HepG2 (cell line): ENCODE measurements around the gene TSNAXIP1. TPM values are rescaled to one million over a fixed set of nuclear protein-coding genes. Genes with fewer than 3 reads are reported as not detected.

Experiments used
- CREB3 ChIP-seq: sonication (generic); formaldehyde crosslinking; IDR thresholded peaks from 2 replicates; pipeline ENCODE4 v1.5.0; 2020; ENCODE audit warnings: missing genetic modification reagents
- EP300 ChIP-seq, 3 experiments: sonication (generic) in 1 of 3; formaldehyde crosslinking in 1 of 3; IDR thresholded peaks; 2 replicates each; pipeline versions ENCODE4 v1.5.1 to v1.6.1; 2011 to 2020; ENCODE audit warnings: low read depth in 2 of 3, low read length in 2 of 3, borderline replicate concordance in 1 of 3, improper control_type of control experiment in 1 of 3, mild to moderate bottlenecking in 1 of 3, missing genetic modification reagents in 1 of 3, moderate library complexity in 1 of 3
- FLYWCH1 ChIP-seq: sonication (generic); formaldehyde crosslinking; IDR thresholded peaks from 2 replicates; pipeline ENCODE4 v1.8.1; 2023; ENCODE audit warnings: mild to moderate bottlenecking, missing genetic modification reagents
- GMEB1 ChIP-seq: sonication (generic); formaldehyde crosslinking; IDR thresholded peaks from 2 replicates; pipeline ENCODE4 v1.5.1; 2020; ENCODE audit warnings: missing genetic modification reagents, mild to moderate bottlenecking, borderline replicate concordance
- GPN1 ChIP-seq: sonication (generic); formaldehyde crosslinking; IDR thresholded peaks from 2 replicates; pipeline ENCODE4 v1.5.1; 2020; ENCODE audit warnings: missing genetic modification reagents, borderline replicate concordance
- HBP1 ChIP-seq: IDR thresholded peaks from 2 replicates; pipeline ENCODE4 v1.6.1; 2016; ENCODE audit warnings: low read depth, control low read depth
- HOXD1 ChIP-seq: sonication (generic); formaldehyde crosslinking; IDR thresholded peaks from 2 replicates; pipeline ENCODE4 v1.5.0; 2020; ENCODE audit warnings: missing genetic modification reagents
- PLRG1 ChIP-seq: fragments of 450-650 bp; conservative IDR thresholded peaks from 2 replicates; pipeline ENCODE4 v1.6.1; 2016
- RBFOX2 ChIP-seq: fragments of 200-400 bp; formaldehyde crosslinking; IDR thresholded peaks from 2 replicates; pipeline ENCODE4 v1.6.1; 2017; ENCODE audit warnings: low read depth, mild to moderate bottlenecking, low read length
- SNAPC5 ChIP-seq: sonication (generic); formaldehyde crosslinking; IDR thresholded peaks from 2 replicates; pipeline ENCODE4 v1.8.1; 2023; ENCODE audit warnings: mild to moderate bottlenecking, missing genetic modification reagents, borderline replicate concordance
- SP5 ChIP-seq: IDR thresholded peaks from 2 replicates; pipeline ENCODE4 v1.6.1; 2016; ENCODE audit warnings: low read depth, borderline replicate concordance
- ZNF12 ChIP-seq: sonication (generic); formaldehyde crosslinking; IDR thresholded peaks from 2 replicates; pipeline ENCODE4 v1.5.0; 2020; ENCODE audit warnings: missing genetic modification reagents
- ZNF292 ChIP-seq: sonication (generic); formaldehyde crosslinking; IDR thresholded peaks from 2 replicates; pipeline ENCODE4 v1.8.1; 2022; ENCODE audit warnings: mild to moderate bottlenecking, low read depth, missing genetic modification reagents, borderline replicate concordance
- ZNF331 ChIP-seq: sonication (generic); formaldehyde crosslinking; IDR thresholded peaks from 2 replicates; pipeline ENCODE4 v1.4.0; 2020; ENCODE audit warnings: missing genetic modification reagents
- ZNF335 ChIP-seq: sonication (generic); formaldehyde crosslinking; IDR thresholded peaks from 2 replicates; pipeline ENCODE4 v1.4.0; 2020; ENCODE audit warnings: missing genetic modification reagents
- ZNF367 ChIP-seq: sonication (generic); formaldehyde crosslinking; IDR thresholded peaks from 2 replicates; pipeline ENCODE4 v1.4.0; 2020; ENCODE audit warnings: missing genetic modification reagents, borderline replicate concordance
- ZNF619 ChIP-seq: sonication (generic); formaldehyde crosslinking; IDR thresholded peaks from 2 replicates; pipeline ENCODE4 v1.4.0; 2020; ENCODE audit warnings: mild to moderate bottlenecking, missing genetic modification reagents
- ZNF691 ChIP-seq: sonication (generic); formaldehyde crosslinking; IDR thresholded peaks from 2 replicates; pipeline ENCODE4 v1.4.0; 2020; ENCODE audit warnings: missing genetic modification reagents, low read depth, mild to moderate bottlenecking, borderline replicate concordance
- ZNF704 ChIP-seq: sonication (generic); formaldehyde crosslinking; IDR thresholded peaks from 2 replicates; pipeline ENCODE4 v1.8.1; 2023; ENCODE audit warnings: mild to moderate bottlenecking, inconsistent platforms, moderate library complexity, missing genetic modification reagents, borderline replicate concordance
- ZNF720 ChIP-seq: sonication (generic); formaldehyde crosslinking; IDR thresholded peaks from 2 replicates; pipeline ENCODE4 v1.4.0; 2020; ENCODE audit warnings: missing genetic modification reagents
- ZNF782 ChIP-seq: sonication (generic); formaldehyde crosslinking; IDR thresholded peaks from 2 replicates; pipeline ENCODE4 v1.4.0; 2020; ENCODE audit warnings: missing genetic modification reagents, mild to moderate bottlenecking, borderline replicate concordance
- polyA plus RNA-seq, 8 experiments: library from polyadenylated mRNA; depleted of rRNA in 3 of 8; stranded (reverse) in 7 of 8; unstranded in 1 of 8; fragments of >200 nt; fragmentation: Illumina TruSeq in 4 of 8; extraction: Trizol in 4 of 8; gene quantifications; 2 replicates each; pipeline versions ENCODE4 v1.2.1 to v1.2.3, GENCODE V29; 2011 to 2016; ENCODE audit warnings: low read depth in 4 of 8, missing spikeins in 1 of 8, mixed read lengths in 1 of 8; ENCODE audit not compliant: insufficient read depth in 1 of 8
- total RNA-seq, 5 experiments: library from RNA; depleted of rRNA; stranded (reverse); fragments of >200 nt; fragmentation: Illumina TruSeq; extraction: Trizol; gene quantifications; 2 replicates each; pipeline ENCODE4 v1.2.3, GENCODE V29; 2016; ENCODE audit warnings: low read depth in 1 of 5

Gene TSNAXIP1
- total and polyA plus RNA-seq, 2 of the 13 experiments (the other 11 are each of a cell fraction or from before 2014, with no cell fraction given), result 0.37 to 0.86 TPM

- TF ChIP-seq SNAPC5 (CRISPR knock-in tag), result no peak; the same call in 1 of the 2 replicates
- peak; percentile 35; the same call in 1 of the 2 replicates for TF ChIP-seq ZNF367 (CRISPR knock-in tag)
- TF ChIP-seq HOXD1 (CRISPR knock-in tag), result peak; percentile 82
- no peak for TF ChIP-seq PLRG1
- TF ChIP-seq CREB3 (CRISPR knock-in tag), result no peak; the same call in 1 of the 2 replicates
- TF ChIP-seq FLYWCH1, result no peak; the same call in 1 of the 2 replicates
- TF ChIP-seq ZNF335 (CRISPR knock-in tag), result peak; percentile 79
- TF ChIP-seq ZNF704 (CRISPR knock-in tag), result peak; percentile 71; the same call in 1 of the 2 replicates
- 0 out of 2 replicates have a peak, but pooled peaks have one; percentile 66 for TF ChIP-seq GPN1
- no peak; the same call in 1 of the 2 replicates for TF ChIP-seq ZNF292 (CRISPR knock-in tag)
- peak; percentile 86 for TF ChIP-seq ZNF691 (CRISPR knock-in tag)
- no peak; the same call in 1 of the 2 replicates for TF ChIP-seq ZNF782 (CRISPR knock-in tag)
- peak; percentile 14; the same call in 1 of the 2 replicates for TF ChIP-seq ZNF12 (CRISPR knock-in tag)
- peak; percentile 80 for TF ChIP-seq GMEB1
- TF ChIP-seq HBP1 (CRISPR knock-in tag), result peak; percentile 87; the same call in 1 of the 2 replicates
- TF ChIP-seq ZNF720, result 0 out of 2 replicates have a peak, but pooled peaks have one; percentile 82
- TF ChIP-seq ZNF619 (CRISPR knock-in tag), result peak; percentile 92; the same call in 1 of the 2 replicates
- peak in 1 of 2 experiments; percentile 71; a peak in 3 of 4 replicates for TF ChIP-seq EP300 (IDR thresholded peaks at IDR 0.05; ENCODE audit: low read depth in 2 of 2, low read length in 2 of 2)
- TF ChIP-seq EP300 (CRISPR knock-in tag; IDR thresholded peaks at IDR 0.05; ENCODE audit: borderline replicate concordance), result no peak
- peak; percentile 83 for TF ChIP-seq SP5 (CRISPR knock-in tag)
- TF ChIP-seq ZNF331 (CRISPR knock-in tag), result peak; percentile 89
- TF ChIP-seq RBFOX2, result peak; percentile 94
These were observed 66.1 kb downstream of the TSNAXIP1 start, which contains the start of gene EDC4 (continued) for GRCh38 chr16:67872631-67873434.
